OCI-M1 (cell line): ENCODE measurements around the gene MYO3B.
A peak's percentile ranks its signal among the peaks of the same experiment; 100 is the strongest.
"Not testable (repeated sequence)": the region's sequence is repeated elsewhere in the genome, so short reads cannot be mapped to it uniquely, and the experiment has no call there.

Experiments
- DNase-seq: peaks from one replicate; lab custom pipeline; 2025; lab: John Stamatoyannopoulos, UW

MYO3B gene

GRCh38 chr2:170425281-170425751 lies 247.4 kb downstream of the MYO3B start:
- no peak for DNase-seq

- DNase-seq, result no peak
These were observed 250.9 kb downstream of the MYO3B start for GRCh38 chr2:170428868-170429267.

GRCh38 chr2:170432823-170433222 lies 254.9 kb downstream of the MYO3B start:
- no peak for DNase-seq

- DNase-seq, result no peak
These were observed 255.5 kb downstream of the MYO3B start for GRCh38 chr2:170433448-170433847.

GRCh38 chr2:170434396-170434795 lies 256.4 kb downstream of the MYO3B start:
- DNase-seq, result not testable (repeated sequence)

- peak; percentile 21 for DNase-seq
These were observed 257.1 kb downstream of the MYO3B start for GRCh38 chr2:170434900-170435621.

- no peak for DNase-seq
These were observed 258.4 kb downstream of the MYO3B start for GRCh38 chr2:170436077-170436943.

- DNase-seq, result no peak
These were observed 268.1 kb downstream of the MYO3B start for GRCh38 chr2:170446078-170446477.

- DNase-seq, result no peak
These were observed 271.1 kb downstream of the MYO3B start for GRCh38 chr2:170449034-170449433.

GRCh38 chr2:170454471-170455372 lies 276.8 kb downstream of the MYO3B start:
- no peak for DNase-seq

GRCh38 chr2:170455617-170456426 lies 277.9 kb downstream of the MYO3B start:
- DNase-seq, result no peak

- no peak for DNase-seq
These were observed 279.0 kb downstream of the MYO3B start for GRCh38 chr2:170456914-170457313.

- no peak for DNase-seq
These were observed 279.8 kb downstream of the MYO3B start for GRCh38 chr2:170457742-170458141.

GRCh38 chr2:170461889-170462288 lies 283.9 kb downstream of the MYO3B start:
- no peak for DNase-seq

- peak; percentile 68 for DNase-seq
These were observed 284.7 kb downstream of the MYO3B start for GRCh38 chr2:170462433-170463205.

GRCh38 chr2:170463206-170463537 lies 285.2 kb downstream of the MYO3B start:
- DNase-seq, result no peak

- DNase-seq, result no peak
These were observed 286.3 kb downstream of the MYO3B start for GRCh38 chr2:170464268-170464667.

- no peak for DNase-seq
These were observed 287.3 kb downstream of the MYO3B start for GRCh38 chr2:170465241-170465640.

GRCh38 chr2:170466632-170467031 lies 288.7 kb downstream of the MYO3B start:
- no peak for DNase-seq
